ENCODE measurements around the gene ZNF665.
"Not testable (repeated sequence)": the region's sequence is repeated elsewhere in the genome, so short reads cannot be mapped to it uniquely, and the experiment has no call there.

ZNF665 gene

GRCh38 chr19:53157626-53158025, 35.5 kb downstream of the ZNF665 start:
- no peak for DNase-seq (ENCODE audit: low spot score)

GRCh38 chr19:53156850-53157249, 36.3 kb downstream of the ZNF665 start:
- no peak for DNase-seq (ENCODE audit: low spot score)

GRCh38 chr19:53147645-53148044, 45.5 kb downstream of the ZNF665 start:
- no peak for DNase-seq (ENCODE audit: low spot score)

- no peak for DNase-seq (ENCODE audit: low spot score)
These were observed 52.8 kb downstream of the ZNF665 start for GRCh38 chr19:53140351-53140750.

DNA sequence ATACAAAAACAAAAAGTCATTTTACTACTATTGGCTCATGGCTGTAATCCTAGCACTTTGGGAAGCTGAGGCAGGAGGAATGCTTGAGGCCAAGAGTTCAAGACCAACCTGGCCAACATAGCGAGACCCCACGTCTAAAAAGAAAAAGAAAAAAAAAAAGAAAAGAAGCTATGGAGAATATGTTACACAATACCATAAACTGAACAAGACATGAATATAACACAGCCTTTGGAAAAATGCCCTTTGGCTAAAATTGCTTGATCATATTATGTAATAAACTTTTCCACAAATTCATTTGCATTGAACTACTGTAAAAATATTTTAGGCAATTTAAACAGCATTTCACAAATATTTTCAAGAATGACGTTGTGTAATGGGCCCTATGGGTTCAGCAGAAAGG, 56.7 kb downstream of the ZNF665 start:
- DNase-seq (ENCODE audit: low spot score), result no peak

DNA sequence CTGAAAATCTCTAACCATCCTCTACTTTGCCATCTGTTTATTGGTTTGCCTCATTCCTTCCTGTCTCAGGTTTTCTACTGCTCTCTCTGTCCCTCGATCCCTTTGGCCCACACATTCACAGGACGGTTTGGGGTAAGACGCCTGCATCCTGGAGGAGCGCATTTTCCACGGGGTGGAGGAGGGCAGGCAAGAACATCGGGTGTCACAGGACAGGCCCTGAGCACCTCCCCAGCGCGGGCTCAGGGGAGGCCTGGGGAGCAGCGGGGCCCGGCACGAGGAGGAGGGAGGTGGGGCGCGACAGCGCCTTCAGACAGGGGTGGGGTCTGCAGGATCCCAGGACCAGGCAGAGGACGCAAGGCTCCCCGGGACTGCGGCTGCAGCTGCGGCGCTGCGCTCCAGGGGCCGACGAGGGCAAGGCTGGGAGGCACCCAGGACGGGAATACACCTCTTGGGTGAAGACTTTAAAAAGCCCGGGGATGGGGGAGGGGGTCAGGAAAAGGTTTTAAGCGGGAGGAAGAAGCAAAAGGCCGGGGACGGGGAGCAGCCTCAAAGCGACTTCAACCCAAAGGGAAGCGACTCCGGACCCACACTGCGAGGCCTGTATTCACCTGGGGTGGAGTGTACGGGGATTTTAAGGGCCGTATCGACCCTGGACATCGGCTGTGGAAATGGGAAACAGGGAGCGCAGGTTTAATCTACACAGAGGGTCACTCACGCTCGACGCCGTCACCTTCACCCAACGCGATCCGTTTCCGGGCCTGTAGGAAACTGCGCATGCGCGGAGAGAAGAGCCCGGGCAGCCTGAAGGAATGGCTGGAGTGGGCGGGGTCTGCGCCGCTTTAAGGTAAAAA, 60.8 kb downstream of the ZNF665 start, which contains the start of gene ZNF415:
Gene ZNF415 (minus strand): TSS at position 770 of the 851 bp plus-strand sequence. CDS start 10,234 bp downstream, outside the sequence.
- DNase-seq (ENCODE audit: low spot score), result no peak

GRCh38 chr19:53131727-53132126, 61.4 kb downstream of the ZNF665 start:
- no peak for DNase-seq (ENCODE audit: low spot score)

- no peak for DNase-seq (ENCODE audit: low spot score)
These were observed 62.0 kb downstream of the ZNF665 start for GRCh38 chr19:53131085-53131590.

DNA sequence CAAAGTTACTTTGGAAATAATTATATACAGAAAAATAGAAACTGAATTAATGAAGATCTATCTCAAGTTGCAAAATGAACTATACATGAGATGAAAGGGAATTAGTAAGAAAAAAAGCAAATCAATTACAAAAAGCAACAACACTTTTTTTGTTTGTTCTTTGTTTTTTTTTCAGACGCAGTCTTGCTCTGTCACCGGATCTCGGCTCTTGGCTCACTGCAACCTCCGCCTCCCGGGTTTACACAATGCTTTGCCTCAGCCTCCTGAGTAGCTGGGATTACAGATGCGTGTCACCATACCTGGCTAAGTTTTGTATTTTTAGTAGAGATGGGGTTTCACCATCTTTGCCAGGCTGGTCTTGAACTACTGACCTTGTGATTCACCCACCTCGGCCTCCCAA, 62.7 kb downstream of the ZNF665 start:
- no peak for DNase-seq (ENCODE audit: low spot score)

GRCh38 chr19:53126733-53127526, 66.2 kb downstream of the ZNF665 start:
- not testable (repeated sequence) for DNase-seq (ENCODE audit: low spot score)

DNA sequence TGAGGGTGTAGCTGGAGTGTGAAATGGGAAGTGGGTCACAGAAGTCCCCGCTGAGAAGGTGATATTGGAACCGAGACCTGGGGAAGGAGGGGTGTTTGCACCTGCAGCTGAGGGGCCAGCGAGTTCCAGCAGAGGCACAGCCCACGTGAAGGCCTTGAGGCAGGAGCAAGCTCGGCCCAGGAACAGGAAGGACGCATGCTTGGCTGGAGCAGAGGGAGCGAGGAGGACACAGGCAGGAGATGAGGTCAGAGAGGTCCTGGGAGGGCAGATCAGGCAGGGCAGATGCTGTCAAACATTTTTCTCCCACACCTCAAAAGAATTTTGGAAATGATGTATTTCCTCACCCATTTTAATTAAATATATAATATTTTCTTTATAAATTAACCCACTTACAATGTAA, 69.8 kb downstream of the ZNF665 start:
- DNase-seq (ENCODE audit: low spot score), result no peak

Measured in SW480 (cell line).